ENCODE measurements around the gene CELA1.
"Not testable (repeated sequence)": the region's sequence is repeated elsewhere in the genome, so short reads cannot be mapped to it uniquely, and the experiment has no call there.

The CELA1 gene

DNA sequence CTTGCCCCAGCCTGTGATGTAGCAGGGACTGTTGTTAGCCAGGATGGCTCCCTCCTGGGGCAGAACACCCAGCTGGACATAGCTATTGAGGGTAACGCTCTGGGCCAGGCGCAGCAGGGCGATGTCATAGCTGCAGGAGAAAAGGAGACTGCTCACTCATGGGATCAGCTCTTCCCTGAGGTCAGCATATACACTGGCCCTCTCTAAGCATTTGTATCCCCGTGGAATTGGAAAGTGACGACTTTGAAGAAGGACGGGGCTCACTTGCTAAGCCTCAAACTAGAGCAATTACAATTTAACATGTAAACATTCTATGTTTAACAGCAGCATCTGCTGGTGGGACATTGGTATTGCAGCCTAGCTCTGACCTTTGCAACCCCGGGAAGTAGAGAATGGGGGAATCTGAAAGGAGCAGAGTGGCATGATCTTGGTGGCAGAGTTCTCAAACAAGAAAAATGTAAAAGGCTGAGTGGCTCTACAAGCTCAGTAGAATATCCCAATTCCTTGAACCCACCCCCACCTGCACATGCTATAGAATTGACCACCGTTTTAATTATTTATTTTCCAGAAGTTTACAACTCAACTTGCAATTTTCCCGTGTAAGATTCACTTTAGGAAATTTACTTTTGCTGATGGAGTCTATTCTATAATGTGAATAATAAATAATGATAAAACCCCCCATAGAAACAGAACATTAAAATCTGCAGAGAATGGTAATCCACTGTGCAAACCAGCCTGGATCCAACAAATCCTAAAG is 5.0 kb downstream of the CELA1 start:
- DNase-seq: peak; percentile 35

DNA sequence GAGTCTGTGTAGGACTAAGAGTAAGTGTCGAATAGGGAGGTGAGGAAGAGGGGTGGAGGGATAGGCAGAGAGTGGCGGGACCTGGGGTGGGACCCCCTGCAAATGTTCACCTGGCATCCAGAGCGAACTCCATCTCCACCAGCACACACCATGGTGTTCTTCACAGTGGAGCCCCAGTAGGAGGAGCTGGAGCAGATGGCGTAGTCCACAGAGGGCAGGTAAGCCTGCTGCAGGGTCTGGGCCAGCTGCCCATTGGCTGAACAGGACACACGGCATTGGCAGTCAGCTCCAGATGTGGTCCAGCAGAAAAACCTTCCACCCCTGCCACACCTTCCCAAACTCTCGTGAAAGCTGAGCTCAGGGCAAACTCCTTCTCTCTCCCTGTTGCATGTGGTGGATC is 6.7 kb downstream of the CELA1 start:
- DNase-seq: no peak

DNA sequence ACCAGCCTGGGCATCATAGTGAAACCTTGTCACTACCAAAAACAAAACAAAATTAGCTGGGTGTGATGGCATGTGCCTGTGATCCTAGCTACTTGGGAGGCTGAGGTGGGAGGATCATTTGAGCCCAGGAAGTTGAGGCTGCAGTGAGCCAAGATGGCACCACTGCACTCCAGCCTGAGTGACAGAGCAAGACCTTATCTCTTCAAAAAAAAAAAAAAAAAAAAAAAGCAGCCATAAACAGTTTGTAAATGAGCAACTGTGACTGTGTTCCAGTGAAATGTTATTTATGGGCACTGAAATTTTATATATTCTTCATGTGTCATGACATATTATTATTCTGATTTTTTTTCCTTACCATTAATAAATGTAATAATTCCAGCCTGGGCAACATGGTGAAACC is 9.1 kb downstream of the CELA1 start:
- not testable (repeated sequence) for DNase-seq

DNA sequence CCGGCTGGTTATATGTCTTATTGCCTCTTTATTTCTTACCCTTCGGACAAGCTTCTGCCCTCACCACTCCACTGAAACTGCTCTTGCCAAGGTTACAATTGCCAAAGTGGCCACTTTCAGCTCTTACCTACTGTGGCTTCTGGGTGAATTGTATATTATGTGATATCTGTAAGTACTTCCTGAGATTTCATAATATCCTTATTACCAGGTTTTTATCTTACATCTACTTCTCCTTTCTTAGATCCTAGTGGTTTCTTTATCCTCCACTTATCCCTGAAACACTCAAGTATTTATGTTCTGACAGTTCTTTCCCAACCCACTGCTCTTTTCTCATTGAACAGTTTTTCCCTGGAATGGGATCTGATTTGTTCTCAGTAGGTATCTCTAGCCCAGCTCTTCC is 10.5 kb downstream of the CELA1 start:
- DNase-seq: no peak

DNA sequence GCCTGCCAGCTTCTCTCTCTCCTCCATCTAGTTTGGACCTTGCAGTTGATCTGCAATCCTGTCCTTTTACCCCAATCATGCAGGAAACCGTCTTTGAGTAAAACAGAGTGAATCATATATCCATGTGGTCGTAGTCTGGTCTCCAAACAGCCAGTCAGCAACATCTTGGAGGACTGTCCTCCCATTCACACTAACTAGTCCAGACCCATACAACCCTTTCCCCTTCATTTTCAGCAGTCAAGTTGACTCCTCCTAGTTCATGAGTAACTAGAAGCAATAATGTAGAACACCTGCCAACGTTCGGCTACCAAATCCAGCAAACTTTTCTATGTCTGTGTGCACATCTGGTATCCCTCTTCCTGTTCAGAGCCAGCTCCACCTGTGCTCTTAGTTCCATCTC is 11.7 kb downstream of the CELA1 start:
- no peak for DNase-seq

DNA sequence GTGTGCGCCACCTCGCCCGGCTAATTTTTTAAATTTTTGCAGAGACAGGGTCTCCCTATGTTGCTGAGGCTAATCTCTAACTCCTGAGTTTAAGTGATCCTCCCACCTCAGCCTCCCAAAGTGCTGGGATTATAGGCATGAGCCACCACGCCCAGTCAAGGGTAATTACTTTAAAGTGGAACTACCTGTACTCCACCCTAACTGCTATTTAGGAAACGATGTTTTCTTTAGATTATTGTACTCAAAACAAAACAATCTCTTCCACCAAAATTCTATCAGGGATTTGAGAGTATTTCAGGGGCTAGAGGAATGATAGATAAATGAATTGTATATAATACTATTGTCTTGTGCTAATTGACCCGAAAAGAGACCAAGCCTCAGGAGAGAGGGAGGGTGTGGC is 12.9 kb downstream of the CELA1 start:
- DNase-seq: no peak

DNA sequence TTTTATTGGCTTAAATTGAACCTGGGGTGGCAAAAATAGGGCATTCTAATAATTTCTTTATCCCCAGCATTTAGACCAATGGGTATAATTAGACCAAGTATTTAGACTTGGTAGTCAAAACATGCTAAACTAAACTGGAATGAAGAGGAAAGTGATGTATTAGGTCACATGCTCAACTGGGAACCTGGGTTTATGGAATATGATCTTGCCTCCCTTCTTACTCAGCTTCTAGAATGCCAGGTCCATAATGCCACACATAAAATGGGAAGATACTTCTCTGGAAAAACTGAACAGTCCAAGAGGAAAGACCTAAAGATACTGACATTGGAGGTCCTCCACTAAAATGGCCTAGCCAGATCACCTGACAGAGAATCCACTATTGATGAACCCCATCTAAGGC is 16.3 kb downstream of the CELA1 start:
- DNase-seq: no peak

DNA sequence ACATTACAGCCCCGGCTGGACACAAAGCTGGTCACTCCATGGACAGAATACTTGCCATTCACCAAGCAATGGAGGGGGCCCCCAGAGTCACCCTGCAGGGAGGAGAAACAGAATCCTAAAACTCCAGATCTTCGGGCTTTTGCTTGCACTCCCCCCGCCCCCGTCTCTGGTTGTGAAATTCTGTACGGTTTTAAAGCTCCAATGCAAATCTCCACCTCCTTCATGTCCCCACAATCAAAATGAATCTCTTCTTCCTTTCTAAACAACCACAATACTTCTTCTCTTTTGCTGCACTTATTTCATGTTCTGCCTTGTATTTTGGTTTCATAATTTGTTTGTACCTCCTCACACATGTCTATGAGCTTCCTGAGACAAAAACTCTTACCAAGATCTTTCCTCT is 16.7 kb downstream of the CELA1 start:
- DNase-seq: no peak

DNA sequence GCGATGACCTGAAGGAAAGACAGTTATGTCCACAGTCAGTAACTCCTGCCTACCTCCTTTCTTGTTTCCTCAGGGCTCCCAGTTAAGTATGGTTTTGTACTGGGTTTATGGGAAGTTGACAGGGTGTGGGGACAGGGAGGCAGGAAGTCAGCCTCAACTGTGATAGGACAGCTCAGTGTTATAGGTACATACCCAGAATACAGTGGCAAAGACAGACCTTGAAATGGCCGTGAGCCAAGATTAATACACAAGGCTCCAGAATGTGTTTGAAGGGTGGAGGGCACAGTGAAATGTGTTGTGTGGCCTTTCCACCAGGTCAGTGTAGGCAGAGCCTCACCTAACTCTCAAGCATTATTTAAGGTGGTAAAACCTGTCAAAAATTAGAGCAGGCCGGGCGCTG is 17.9 kb downstream of the CELA1 start:
- DNase-seq: no peak

DNA sequence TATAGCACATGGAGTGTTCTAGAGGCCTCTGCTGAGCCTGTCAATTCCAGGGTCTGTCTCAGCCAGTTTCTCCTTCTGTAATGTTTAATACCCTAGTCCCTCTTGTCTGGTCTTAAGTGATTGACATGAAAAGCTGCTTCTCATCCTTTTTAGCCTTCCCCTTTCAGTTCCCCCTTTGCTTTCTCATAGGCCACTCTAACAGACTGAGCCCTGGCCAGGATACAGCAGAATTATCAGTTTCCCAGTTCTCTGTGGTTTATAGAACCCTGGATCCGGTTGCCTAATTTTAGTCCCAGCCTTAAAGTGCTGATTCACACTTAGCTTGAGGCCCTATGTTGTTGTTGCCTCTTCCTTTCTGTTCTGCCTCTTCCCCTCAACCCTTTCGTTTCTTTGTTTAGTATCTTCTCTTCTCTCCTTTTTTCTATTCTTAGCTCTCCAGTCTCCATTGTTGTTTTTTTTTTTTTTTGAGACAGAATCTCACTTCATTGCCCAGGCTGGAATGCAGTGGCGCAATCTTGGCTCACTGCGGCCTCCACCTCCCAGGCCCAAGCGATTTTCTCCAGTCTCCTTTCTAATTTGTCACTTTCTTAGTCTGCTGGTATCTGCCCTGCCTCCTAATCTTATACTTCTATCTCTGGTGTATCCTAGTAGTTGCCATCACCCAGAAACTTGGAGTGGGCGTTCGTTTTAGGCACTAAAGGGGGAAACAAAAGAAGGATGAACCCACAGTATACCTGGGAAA is 19.6 kb downstream of the CELA1 start:
- no peak for DNase-seq

DNA sequence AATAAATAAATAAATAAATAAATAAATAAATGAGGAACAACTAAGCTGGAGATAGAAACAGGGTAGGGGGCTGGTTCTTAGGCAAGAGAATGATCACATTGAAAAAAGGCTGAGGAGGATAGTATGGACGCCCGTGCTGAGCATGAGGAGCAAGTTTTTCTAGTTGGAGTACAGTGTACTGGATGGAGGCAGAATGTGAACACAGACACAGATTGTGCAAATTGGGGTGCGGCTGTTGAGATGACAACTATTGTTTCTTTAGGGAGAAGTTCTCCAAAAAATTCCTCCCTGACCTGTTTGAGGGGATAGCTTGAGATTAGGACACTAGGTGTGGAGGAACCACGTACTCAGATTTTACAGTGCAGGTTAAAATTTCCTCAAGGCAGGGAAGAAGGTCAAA is 21.5 kb downstream of the CELA1 start:
- no peak for DNase-seq

DNA sequence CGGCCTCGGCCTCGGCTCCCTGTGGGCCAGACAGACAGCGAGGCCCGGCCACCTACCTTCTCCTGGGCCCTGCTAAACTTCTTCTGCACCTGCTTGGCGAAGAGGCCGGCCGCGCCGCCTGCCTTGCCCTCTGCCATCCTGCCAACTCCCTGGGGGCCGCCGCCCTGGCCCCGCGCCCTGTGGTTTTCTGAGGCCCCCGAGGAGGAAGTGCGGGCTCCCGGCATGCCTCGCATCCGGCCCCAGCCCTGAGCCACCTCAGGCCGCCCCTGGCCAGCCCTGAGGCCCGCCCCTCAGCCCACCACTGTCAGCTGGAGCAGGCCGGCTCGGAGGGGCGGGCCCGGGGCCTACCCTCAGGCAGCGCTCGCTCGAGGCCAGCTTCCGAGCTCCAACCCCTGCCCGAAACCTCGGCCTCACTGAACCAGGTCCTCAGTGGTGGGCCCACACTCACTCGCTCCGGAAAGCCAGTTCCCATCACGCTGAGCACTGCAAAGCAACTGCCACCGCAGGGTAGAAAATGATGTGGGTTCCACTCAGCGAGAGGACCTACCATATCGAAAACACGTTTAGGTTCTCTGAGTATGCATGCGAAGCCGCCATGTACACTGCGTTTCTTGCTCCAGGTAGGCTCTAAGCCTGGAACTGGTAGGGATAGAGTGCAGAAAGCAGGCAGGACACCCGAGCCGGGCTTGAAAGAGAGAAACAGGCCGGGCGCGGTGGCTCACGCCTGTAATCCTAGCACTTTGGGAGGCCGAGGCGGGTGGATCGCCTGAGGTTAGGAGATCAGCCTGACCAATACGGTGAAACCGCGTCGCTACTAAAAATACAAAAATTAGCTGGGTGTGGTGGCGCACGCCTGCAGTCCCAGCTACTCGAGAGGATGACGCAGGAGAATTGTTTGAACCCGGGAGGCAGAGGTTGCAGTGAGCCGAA is 22.2 kb downstream of the CELA1 start, which contains the start of gene BIN2:
Gene BIN2 (minus strand): TSS at position 209 of the 930 bp plus-strand sequence. CDS start 72 bp downstream, at position 137.
- DNase-seq: no peak

DNA sequence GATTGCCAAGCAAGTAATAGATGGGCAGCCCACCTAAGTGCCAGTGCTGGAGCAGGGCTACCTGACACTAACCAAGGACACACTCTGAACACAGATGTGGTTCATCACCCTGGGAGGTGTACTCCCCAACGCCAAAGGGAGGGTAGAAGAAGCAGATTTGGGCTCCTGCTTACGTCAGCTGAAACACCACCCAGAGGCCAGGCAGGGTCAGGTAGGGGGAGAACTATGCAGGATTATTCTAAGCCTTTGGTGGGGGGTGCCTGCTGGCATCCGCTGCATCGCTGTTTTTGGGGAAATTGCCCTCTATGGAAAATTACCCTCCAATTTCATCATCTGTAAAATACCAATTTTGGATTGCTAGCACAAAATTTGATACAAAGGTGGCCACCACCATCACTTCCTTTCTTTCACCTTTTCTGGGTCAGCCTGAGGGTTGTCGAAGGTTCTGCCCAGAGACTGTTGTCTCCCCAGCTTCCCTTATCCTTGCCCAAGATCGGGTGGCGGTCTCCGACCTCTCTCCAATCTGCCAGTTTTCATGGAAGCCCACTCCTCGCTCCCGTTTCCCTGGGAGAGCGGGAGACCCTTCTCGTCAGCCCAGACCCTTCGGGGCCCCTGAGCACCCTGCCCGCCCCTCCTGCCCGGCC is 23.0 kb downstream of the CELA1 start:
- no peak for DNase-seq

DNA sequence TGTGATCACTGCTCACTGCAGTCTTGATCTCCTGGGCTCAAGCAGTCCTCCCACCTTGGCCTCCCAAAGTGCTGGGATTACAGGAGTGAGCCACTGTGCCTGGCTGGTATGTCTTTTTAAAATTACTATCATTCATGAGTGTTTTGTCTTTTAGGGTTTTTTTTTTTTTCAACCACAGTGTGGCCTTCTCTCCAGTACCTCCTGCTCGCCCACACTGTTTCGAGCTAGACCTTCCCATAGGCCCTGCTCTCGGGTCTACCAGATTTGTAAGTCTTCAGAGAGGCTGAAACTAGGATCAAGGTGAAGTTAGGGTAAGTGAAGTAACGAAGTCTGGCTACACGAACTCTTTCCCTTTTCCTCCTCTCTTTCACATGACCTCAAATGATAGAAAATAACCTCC is 24.0 kb downstream of the CELA1 start:
- DNase-seq: no peak

DNA sequence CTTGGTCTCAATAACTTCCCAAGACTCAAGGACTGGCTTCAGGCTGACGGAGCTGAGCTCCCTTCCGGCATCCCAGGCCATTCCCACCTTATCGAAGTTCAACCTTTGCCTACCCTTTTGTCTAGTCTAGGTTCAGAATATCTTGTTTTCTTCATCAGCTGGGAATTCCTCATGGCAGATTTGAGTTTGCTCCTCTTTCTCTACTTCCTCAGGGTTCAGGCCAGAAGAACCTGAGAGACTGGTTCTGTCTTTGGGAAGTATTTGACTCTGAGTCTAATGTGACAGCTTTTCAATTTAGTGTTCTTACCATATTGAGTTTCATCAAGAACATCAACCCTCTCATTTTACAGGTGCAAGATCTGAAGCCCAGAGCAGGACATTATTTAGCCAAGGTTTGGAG is 24.6 kb downstream of the CELA1 start:
- no peak for DNase-seq

DNA sequence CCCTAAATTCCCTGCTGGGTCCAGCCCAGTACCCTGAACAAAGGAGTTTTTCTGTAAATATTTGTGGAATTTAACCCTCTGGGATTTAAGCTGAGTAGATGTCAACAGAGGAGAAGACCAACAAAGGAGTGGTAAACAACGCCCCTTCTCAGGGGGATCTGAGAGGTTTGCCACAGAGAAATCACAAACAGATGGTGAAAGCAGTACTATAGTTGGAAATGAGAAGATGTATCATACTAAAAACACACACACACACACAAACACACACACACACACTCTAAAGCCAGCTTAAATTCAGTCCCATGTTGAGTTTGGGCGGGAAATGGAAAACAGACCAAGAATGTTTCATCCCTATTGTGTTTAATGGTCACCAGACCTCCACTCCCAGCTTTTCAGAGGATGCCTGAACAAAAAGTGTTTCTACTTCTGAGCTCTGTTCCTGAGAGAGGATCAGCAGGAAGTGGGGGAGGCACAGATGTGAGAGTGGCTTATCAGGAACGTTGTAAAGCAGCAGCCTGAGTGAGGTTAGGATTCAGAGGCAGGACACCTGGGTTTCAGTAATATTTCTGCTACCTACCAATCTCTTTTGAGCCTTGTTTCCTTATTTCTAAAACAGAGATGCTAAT is 25.7 kb downstream of the CELA1 start:
- DNase-seq: no peak

DNA sequence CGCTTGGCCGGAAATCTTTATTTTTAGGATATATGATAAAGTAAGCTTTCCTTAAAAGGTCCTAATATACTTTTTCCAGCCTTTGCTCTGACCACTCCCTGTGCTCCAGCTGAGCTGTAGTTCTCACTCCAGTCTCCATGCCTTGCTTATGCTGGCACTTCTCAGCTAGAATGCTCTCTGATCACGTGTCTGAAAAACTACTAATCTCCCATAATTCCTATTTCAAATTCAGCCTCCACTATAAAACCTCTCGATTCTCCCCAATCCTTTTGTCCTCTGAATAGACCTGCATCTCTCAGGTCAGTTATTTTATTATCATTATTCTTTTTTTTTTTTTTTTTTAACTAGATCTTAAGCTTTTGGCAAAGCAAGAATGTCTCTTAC is 26.2 kb downstream of the CELA1 start:
- no peak for DNase-seq

DNA sequence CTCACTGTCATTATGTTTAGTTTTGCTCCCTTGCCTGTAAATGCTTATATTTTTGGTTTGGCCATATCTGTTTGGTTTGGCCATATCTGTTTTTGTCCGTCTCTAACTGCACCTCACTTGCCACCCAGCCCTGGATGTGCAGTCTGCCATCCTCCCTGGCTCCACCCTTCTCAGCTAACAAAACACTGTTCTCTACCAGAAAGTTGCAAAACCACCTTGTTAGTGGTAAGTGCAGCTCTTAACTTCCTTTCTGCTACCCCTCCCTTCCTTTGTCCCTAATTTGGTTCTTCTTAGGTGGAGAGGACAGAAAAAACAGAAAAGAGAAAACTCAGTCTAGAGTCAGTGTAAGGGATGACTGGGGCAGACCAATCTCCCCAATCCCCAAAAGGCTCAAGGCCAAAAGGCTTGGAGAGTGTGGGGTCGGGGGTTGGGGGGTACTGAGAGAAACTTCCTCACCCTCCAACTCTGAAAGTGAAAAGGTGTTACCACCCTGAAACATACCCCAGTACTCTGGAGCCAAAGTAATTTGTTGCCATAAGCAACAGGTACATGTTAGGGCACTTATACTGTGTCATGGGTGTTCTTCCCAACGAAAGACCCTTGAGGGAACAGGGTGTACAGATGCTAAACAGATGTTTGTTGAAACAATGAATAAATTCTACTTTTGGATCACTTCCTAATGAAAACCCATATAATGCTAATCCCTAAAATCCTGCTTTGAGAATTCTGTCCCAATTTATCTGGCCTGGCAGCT is 27.5 kb downstream of the CELA1 start:
- no peak for DNase-seq

DNA sequence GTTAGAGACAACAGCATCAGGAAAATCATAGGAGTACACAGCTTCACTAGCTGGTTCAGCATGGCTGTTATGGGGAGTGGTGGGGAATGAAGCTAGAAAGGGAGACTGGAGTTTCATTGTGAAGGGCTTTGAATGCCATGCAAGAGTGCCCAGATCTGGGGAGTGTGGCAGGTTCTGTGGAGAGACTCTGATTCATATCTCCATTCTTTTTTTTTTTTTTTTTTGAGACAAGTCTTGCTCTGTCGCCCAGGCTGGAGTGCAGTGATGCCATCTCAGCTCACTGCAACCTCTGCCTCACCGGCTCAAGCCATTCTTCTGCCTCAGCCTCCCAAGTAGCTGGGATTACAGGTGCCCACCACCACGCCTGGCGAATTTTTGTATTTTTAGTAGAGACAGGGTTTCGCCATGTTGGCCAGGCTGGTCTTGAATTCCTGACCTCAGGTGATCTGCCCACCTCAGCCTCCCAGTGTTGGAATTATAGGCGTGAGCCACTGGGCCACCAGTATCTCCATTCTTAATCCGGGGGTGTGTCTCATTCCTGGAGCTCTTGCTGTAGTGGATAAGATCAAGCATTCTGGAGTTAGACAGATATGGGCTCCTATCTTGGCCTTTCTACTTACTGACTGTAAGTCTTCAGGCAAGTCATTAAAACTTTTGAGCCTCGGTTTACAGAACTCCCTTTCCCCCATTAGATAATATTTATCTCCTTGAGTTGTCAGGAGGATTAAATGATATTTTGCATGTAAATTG is 28.2 kb downstream of the CELA1 start:
- DNase-seq: not testable (repeated sequence)

DNA sequence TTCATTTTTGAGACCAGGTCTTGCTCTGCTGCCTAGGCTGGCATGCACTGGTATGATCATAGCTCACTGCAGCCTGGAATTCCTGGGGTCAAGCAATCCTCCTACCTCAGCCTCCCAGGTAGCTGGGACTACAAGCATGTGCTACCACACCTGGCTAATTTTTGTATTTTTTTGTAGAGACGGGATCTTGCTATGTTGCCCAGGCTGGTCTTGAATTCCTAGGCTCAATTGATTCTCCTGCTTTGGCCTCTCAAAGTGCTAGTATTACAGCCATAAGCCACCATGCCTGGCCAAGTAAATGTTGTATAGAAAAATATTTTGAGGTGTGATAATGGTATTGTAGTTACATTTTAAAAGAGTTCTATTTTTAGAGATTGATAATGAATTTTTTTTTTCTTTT is 35.1 kb downstream of the CELA1 start:
- DNase-seq: no peak
